H1 (cell line): Measurements from ENCODE around the gene USP24. TPM values are rescaled to one million over a fixed set of nuclear protein-coding genes. Genes with fewer than 3 reads are reported as not detected.
"Not testable (repeated sequence)": the region's sequence is repeated elsewhere in the genome, so short reads cannot be mapped to it uniquely, and the experiment has no call there.

Source experiments
- CTCF ChIA-PET: fragments of 300-600 bp; sonication (Branson Sonifier 250); formaldehyde crosslinking; loops from one replicate; lab custom pipeline; 2021; ENCODE audit not compliant: partially characterized antibody; lab: Charles Lee
- POLR2A ChIA-PET: fragments of 300-600 bp; sonication (Branson Sonifier 250); formaldehyde crosslinking; loops from one replicate; lab custom pipeline; 2021; ENCODE audit warnings: inconsistent platforms; ENCODE audit not compliant: partially characterized antibody; lab: Charles Lee
- DNase-seq, 2 experiments: peaks; one replicate each; pipeline versions ENCODE4 v3.0.0 to v3.0.0-alpha.2; 2010 to 2022; ENCODE audit warnings: low spot score in 2 of 2, low read depth in 1 of 2, mixed read lengths in 1 of 2
- FAIRE-seq: peaks from 2 replicates; lab custom pipeline; 2011; peaks lifted over from hg19 to GRCh38; lab: Jason Lieb, UNC
- H2AFZ ChIP-seq: 2 replicates; pipeline ENCODE4 v1.8.1; 2012; ENCODE audit warnings: low read length, inconsistent platforms
- H2AK5ac ChIP-seq: 2 replicates; pipeline ENCODE4 v1.6.1; 2013; ENCODE audit warnings: low read depth, low read length
- H2BK120ac ChIP-seq: replicated peaks from 2 replicates; pipeline ENCODE3; 2013; ENCODE audit warnings: low read depth, low read length, inconsistent platforms
- H2BK12ac ChIP-seq: 2 replicates; pipeline ENCODE4 v1.6.1; 2013; ENCODE audit warnings: low read depth, low read length
- H2BK15ac ChIP-seq: 2 replicates; pipeline ENCODE4 v1.6.1; 2013; ENCODE audit warnings: low read length
- H2BK20ac ChIP-seq: 2 replicates; pipeline ENCODE4 v1.6.1; 2013; ENCODE audit warnings: low read length
- H2BK5ac ChIP-seq: 2 replicates; pipeline ENCODE4 v1.6.1; 2013; ENCODE audit warnings: low read depth, low read length
- H3K14ac ChIP-seq: 2 replicates; pipeline ENCODE4 v1.6.1; 2013; ENCODE audit warnings: inconsistent platforms; ENCODE audit not compliant: insufficient read length
- H3K18ac ChIP-seq: 2 replicates; pipeline ENCODE4 v1.6.1; 2013; ENCODE audit warnings: low read length; ENCODE audit errors: extremely low read depth
- H3K23ac ChIP-seq: 2 replicates; pipeline ENCODE4 v1.6.1; 2013; ENCODE audit warnings: inconsistent platforms; ENCODE audit not compliant: insufficient read length
- H3K23me2 ChIP-seq: 2 replicates; pipeline ENCODE4 v1.6.1; 2013; ENCODE audit warnings: low read depth, low read length
- H3K27ac ChIP-seq: 2 replicates; pipeline ENCODE4 v1.6.1; 2011; ENCODE audit warnings: low read depth, low read length, inconsistent platforms
- H3K27me3 ChIP-seq, 4 experiments: replicated peaks in 1 of 4; 1 replicate in 1 of 4; 2 replicates in 3 of 4; pipeline versions ENCODE4 v1.6.1 to v1.8.1; 2011 to 2013; ENCODE audit warnings: low read length in 3 of 4, mild to moderate bottlenecking in 3 of 4, inconsistent platforms in 2 of 4, mixed read lengths in 2 of 4, moderate library complexity in 1 of 4; ENCODE audit not compliant: control insufficient read depth in 3 of 4, insufficient read depth in 3 of 4; ENCODE audit errors: extremely low read depth in 1 of 4
- H3K36me3 ChIP-seq, 4 experiments: 2 replicates each; pipeline versions ENCODE4 v1.6.1 to v1.8.1; 2011 to 2013; ENCODE audit warnings: mild to moderate bottlenecking in 4 of 4, low read length in 3 of 4, moderate library complexity in 2 of 4, control low read depth in 1 of 4, inconsistent platforms in 1 of 4; ENCODE audit not compliant: insufficient read depth in 4 of 4, control insufficient read depth in 2 of 4
- H3K4ac ChIP-seq: replicated peaks from 2 replicates; pipeline ENCODE3; 2013; ENCODE audit warnings: low read length, low read depth, mixed read lengths, inconsistent platforms; ENCODE audit not compliant: insufficient read length
- H3K4me1 ChIP-seq, 4 experiments: replicated peaks in 1 of 4; 1 replicate in 1 of 4; 2 replicates in 3 of 4; pipeline versions ENCODE4 v1.6.1 to v1.8.1; 2011 to 2013; ENCODE audit warnings: low read length in 3 of 4, inconsistent platforms in 2 of 4, mixed read lengths in 1 of 4; ENCODE audit not compliant: insufficient read depth in 4 of 4, control insufficient read depth in 3 of 4
- H3K4me2 ChIP-seq, 2 experiments: 2 replicates each; pipeline versions ENCODE4 v1.6.1 to v1.8.1; 2011 to 2013; ENCODE audit warnings: low read depth in 2 of 2, low read length in 2 of 2, control low read depth in 1 of 2, inconsistent platforms in 1 of 2, mild to moderate bottlenecking in 1 of 2; ENCODE audit not compliant: insufficient read depth in 1 of 2
- H3K4me3 ChIP-seq, 4 experiments: fragments of 200-600, 300-600 bp in 1 of 4; sonication (generic), shearing (Covaris generic), sonication (Bioruptor Twin) in 1 of 4; 2 replicates each; pipeline versions ENCODE4 v1.5.1 to v1.8.1; 2011 to 2016; ENCODE audit warnings: low read length in 4 of 4, low read depth in 3 of 4, control low read depth in 2 of 4, inconsistent platforms in 2 of 4, mild to moderate bottlenecking in 2 of 4, mixed read lengths in 1 of 4, moderate library complexity in 1 of 4; ENCODE audit not compliant: insufficient read depth in 2 of 4; ENCODE audit errors: extremely low read depth in 1 of 4
- H3K56ac ChIP-seq: replicated peaks from 2 replicates; pipeline ENCODE3; 2013; ENCODE audit warnings: low read depth, mild to moderate bottlenecking, mixed read lengths, low read length, inconsistent platforms; ENCODE audit not compliant: insufficient read length
- H3K79me1 ChIP-seq: 2 replicates; pipeline ENCODE4 v1.6.1; 2013; ENCODE audit warnings: low read depth, low read length, control low read depth
- H3K79me2 ChIP-seq, 2 experiments: 2 replicates each; pipeline versions ENCODE4 v1.6.1 to v1.8.1; 2012 to 2013; ENCODE audit warnings: low read length in 2 of 2, mild to moderate bottlenecking in 2 of 2, inconsistent platforms in 1 of 2; ENCODE audit not compliant: insufficient read depth in 2 of 2, control insufficient read depth in 1 of 2
- H3K9ac ChIP-seq, 4 experiments: replicated peaks in 1 of 4; 1 replicate in 1 of 4; 2 replicates in 3 of 4; pipeline versions ENCODE4 v1.6.1 to v1.8.1; 2011 to 2013; ENCODE audit warnings: low read depth in 3 of 4, low read length in 3 of 4, control low read depth in 2 of 4, mild to moderate bottlenecking in 2 of 4, moderate library complexity in 2 of 4, inconsistent platforms in 1 of 4; ENCODE audit errors: extremely low read depth in 1 of 4
- H3K9me3 ChIP-seq, 2 experiments: 2 replicates each; pipeline versions ENCODE4 v1.6.1 to v1.8.1; 2012 to 2013; ENCODE audit warnings: mild to moderate bottlenecking in 2 of 2, moderate library complexity in 2 of 2, control low read depth in 1 of 2, inconsistent platforms in 1 of 2, low read depth in 1 of 2, low read length in 1 of 2, mixed read lengths in 1 of 2; ENCODE audit not compliant: insufficient read depth in 2 of 2
- H4K20me1 ChIP-seq, 2 experiments: replicated peaks in 1 of 2; 2 replicates each; pipeline versions ENCODE3 to v1.8.1; 2011 to 2013; ENCODE audit warnings: inconsistent platforms in 2 of 2, low read length in 2 of 2, mild to moderate bottlenecking in 1 of 2; ENCODE audit not compliant: insufficient read depth in 2 of 2, control insufficient read depth in 1 of 2
- H4K5ac ChIP-seq: 2 replicates; pipeline ENCODE4 v1.6.1; 2013; ENCODE audit warnings: low read length, low read depth, mixed read lengths, inconsistent platforms; ENCODE audit not compliant: insufficient read length
- H4K8ac ChIP-seq: 2 replicates; pipeline ENCODE4 v1.8.0; 2013; ENCODE audit warnings: mild to moderate bottlenecking, moderate library complexity, low read length, inconsistent platforms; ENCODE audit not compliant: insufficient read depth; ENCODE audit errors: extremely low read depth
- H4K91ac ChIP-seq: replicated peaks from 2 replicates; pipeline ENCODE3; 2013; ENCODE audit warnings: low read length, mixed read lengths, inconsistent platforms; ENCODE audit not compliant: insufficient read length
- WGBS, 2 experiments: shearing (Covaris generic) in 1 of 2; methylation state at CpG; one replicate each; pipeline versions ENCODE4 v1.1.6 to v1.1.7; 2013 to 2015; ENCODE audit warnings: low lambda C conversion rate in 2 of 2, mixed read lengths in 2 of 2, inconsistent platforms in 1 of 2, low coverage in 1 of 2, missing lambda C conversion rate in 1 of 2; ENCODE audit not compliant: insufficient replicate concordance in 2 of 2, insufficient coverage in 1 of 2, insufficient read length in 1 of 2; ENCODE audit errors: extremely low coverage in 1 of 2, missing lambda C conversion rate in 1 of 2; 5-methylcytosine and 5-hydroxymethylcytosine counted together
- polyA plus RNA-seq, 7 experiments: library from polyadenylated mRNA; depleted of rRNA in 3 of 7; stranded (reverse) in 5 of 7; unstranded in 2 of 7; fragments of >200 nt in 5 of 7; fragments of 200-250 nt in 2 of 7; gene quantifications; 1 replicate in 5 of 7; 2 replicates in 1 of 7; 4 replicates in 1 of 7; pipeline versions ENCODE4 v1.2.1 to v1.2.3, GENCODE V29; 2011 to 2013; ENCODE audit warnings: missing spikeins in 2 of 7, mixed read lengths in 2 of 7
- total RNA-seq: library from RNA; stranded (reverse); fragmentation: NEBNext Ultra II Directional; extraction: Animal tissue kit (Norgen Biotek cat#: 25700); gene quantifications from 2 replicates; pipeline ENCODE4 v1.2.1, GENCODE V29; 2021

The USP24 gene
- total and polyA plus RNA-seq, 2 of the 8 experiments (the other 6 are each of a cell fraction or from before 2014, with no cell fraction given), result 11.1 to 34.6 TPM

GRCh38 chr1:55191219-55191952, 23.8 kb downstream of the USP24 start:
- H3K9ac ChIP-seq, H2AK5ac ChIP-seq, H3K23me2 ChIP-seq, H3K56ac ChIP-seq, FAIRE-seq, H2BK120ac ChIP-seq, H3K14ac ChIP-seq, H3K4me2 ChIP-seq, H3K27ac ChIP-seq, H3K9me3 ChIP-seq, H3K4me3 ChIP-seq, H3K79me1 ChIP-seq, H3K18ac ChIP-seq, H4K20me1 ChIP-seq, H4K8ac ChIP-seq, H2BK15ac ChIP-seq, H3K4ac ChIP-seq, H3K27me3 ChIP-seq, H4K91ac ChIP-seq, H2BK20ac ChIP-seq, H4K5ac ChIP-seq, H2AFZ ChIP-seq, H2BK12ac ChIP-seq, H3K4me1 ChIP-seq, DNase-seq, H3K36me3 ChIP-seq, H3K23ac ChIP-seq, POLR2A ChIA-PET, H2BK5ac ChIP-seq: not testable (repeated sequence)
- CTCF ChIA-PET, result interaction anchor here (0.7 to 1.4 kb wide), 3 partner anchors 12 to 213 kb away, joined by 3 read pairs; no protein-coding TSS in a partner anchor
- 84% methylated on average over 10 of the region's 11 CpGs; no CpG with 5 or more reads in 1 of the 2 experiments for WGBS, 2 experiments
- H3K79me2 ChIP-seq, result peaks cover 0 to 75% of the 10 kb centered on the region in 2 experiments; a peak in 2 of 4 replicates
